GM18873 (cell line): Measurements from ENCODE around the gene KCNN4.

Experiments
- ATAC-seq: cut with Tn5 transposase; IDR thresholded peaks from one replicate; pipeline ENCODE4 v1.9.1; 2021; ENCODE audit warnings: mild to moderate bottlenecking, moderate library complexity, moderate number of reproducible peaks; ENCODE audit not compliant: unreplicated experiment, low FRiP score

The KCNN4 gene

DNA sequence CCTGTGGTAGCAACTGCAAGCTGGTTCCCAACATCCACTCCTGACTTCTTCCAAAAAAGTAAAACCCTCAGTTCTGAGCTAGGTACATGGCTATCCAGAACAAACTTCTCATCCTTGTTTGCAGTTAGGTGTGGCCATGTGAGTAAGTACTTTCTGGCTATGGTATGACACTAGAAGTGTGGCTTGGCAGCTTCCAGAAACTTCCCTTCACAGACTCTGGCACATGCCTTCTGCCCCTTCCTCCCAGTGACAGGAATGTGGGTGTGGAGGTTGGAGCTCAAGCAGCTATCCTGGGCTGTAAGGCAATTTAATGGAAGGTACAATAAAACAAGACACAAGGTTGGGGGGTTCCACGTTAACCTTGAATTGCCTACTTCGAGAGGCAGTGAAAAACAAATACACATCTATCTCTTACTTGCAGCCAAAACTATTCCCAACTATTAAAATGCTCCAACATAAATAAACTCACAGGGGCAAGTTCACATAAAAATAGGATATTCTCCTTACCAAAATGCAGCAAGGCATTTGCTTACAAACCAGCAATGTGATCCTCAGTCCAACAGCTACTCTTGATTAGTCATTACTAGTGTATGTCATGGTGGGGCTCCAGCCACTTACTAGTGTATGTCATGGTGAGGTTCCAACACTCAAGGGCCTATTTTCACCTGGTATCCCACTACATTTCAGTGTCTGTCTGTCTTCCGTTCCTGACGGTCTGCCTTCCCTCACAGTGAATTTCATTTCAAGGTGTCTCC lies 29.1 kb downstream of the KCNN4 start:
- ATAC-seq: no peak

DNA sequence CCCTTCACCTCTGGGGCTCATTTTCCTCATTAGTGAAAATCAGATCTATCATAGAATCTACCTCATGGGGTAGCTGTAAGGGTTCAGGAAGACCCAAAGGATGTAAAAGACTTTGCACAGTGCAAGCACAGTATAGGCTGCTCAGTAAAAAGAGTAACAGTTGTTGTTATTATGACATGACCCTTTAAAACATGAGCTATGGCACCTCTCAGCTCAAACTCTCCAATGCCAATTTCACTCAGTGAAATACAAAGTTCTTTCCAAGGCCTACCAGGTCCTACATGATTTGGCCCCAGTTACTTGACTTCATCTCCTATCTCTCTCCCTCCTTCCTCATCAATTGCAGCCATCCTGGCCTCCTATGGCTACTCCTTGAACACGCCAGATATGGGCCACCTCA lies 30.9 kb downstream of the KCNN4 start:
- no peak for ATAC-seq

DNA sequence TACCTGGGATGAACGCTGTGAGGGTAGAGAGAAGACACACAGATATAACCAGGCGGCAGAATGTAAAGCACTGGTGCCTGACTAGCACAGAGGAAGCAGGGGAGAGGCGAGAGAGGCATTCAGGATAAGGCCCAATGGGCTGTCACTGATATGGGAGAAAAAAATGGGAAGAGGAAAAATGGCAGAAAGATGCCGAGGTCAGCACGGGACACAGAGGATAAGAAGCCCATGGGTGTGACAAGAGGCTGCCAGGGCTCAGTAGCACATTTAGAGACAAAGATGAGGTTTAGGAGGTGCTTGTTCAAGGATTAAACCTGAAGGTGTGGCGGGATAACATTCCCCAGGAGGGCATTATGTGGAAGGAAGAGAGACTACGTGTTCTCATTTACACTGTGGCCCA lies 31.6 kb downstream of the KCNN4 start:
- ATAC-seq: no peak

- no peak for ATAC-seq
Observed at GRCh38 chr19:43748685-43749084, 32.1 kb downstream of the KCNN4 start.

GRCh38 chr19:43748205-43748594 lies 32.6 kb downstream of the KCNN4 start:
- no peak for ATAC-seq

- ATAC-seq: no peak
Observed at GRCh38 chr19:43747557-43748204, 33.1 kb downstream of the KCNN4 start.

- ATAC-seq: no peak
Observed at GRCh38 chr19:43743059-43743458, 37.7 kb downstream of the KCNN4 start.

DNA sequence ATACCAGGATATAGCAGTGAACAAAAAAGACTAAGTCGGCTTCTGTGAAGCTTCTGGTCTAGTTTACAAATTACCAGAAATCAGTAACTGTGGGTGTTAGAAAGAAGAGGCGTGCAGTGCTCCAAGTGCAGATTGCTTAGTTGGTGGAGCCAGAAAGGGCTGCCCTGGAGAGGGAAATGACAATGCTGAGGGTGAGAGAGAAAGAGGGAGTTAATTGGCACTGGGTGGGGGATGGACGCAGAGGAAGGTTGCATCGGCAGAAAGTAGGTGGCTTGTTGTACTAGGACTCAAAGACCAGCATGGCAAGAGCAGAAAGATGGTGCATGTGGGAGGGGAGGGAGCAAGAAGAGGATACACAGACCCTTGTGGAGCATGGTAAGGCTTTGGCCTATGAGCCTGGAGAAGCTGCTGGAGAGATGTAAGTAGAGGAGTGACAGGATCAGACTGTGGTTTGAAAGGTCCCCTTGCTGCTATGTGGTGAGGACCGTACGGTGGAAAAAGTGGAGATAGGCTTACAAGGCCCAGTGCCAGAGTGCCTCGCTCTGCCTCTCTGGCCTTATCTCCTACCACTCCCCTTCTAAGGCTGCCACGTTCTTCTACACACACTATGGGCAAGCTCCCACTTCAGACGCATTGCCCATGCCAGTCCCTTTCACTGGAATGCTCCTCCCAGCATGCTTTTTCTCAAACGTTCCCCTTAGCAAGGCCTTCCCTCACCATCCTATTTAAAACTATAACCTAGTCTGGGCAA lies 39.5 kb downstream of the KCNN4 start:
- no peak for ATAC-seq

- no peak for ATAC-seq
Observed at GRCh38 chr19:43739439-43740235, 41.1 kb downstream of the KCNN4 start.

DNA sequence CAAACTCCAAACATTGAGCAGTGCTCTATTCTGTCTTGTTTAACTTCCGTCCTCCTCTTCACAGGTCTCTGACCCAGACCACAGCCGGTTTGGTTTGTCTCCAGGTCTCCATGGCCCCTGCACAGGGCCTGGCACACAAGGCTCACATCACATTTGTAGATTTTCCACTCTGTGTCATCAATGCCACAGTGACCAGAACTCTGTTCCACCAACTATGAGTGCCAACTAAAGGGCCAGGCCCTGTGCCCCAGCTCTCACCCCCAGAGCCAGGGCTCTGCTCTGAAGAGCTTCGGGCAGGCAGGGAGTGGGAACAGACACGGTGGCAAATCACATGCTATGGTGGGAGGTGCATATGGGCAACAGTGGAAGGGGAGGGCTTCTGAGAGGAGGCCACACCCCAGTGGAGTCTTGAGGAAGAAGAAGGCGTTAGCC lies 42.0 kb downstream of the KCNN4 start:
- ATAC-seq: no peak

GRCh38 chr19:43735957-43736356 lies 44.8 kb downstream of the KCNN4 start:
- ATAC-seq: no peak

- no peak for ATAC-seq
Observed at GRCh38 chr19:43735013-43735412, 45.8 kb downstream of the KCNN4 start.

DNA sequence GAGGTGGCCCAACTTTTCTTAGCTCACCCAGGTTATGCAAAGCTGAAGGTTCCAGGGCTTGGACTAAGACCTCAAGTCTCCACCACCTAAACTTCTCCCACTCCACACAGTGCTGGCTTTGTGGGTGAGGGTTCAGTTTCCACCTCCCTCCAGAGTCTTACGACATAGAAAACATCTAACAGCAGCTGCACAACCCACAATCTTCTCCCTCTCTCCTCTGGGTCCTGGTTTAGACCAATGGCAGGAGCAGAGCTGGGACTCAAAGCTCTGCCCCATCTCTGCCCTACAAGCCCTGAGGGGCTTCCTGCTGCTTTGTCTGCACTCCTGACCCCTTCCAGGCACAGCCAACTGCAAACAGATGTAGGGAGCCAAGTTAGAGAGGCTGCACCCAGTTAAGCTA lies 48.9 kb downstream of the KCNN4 start:
- ATAC-seq: no peak

DNA sequence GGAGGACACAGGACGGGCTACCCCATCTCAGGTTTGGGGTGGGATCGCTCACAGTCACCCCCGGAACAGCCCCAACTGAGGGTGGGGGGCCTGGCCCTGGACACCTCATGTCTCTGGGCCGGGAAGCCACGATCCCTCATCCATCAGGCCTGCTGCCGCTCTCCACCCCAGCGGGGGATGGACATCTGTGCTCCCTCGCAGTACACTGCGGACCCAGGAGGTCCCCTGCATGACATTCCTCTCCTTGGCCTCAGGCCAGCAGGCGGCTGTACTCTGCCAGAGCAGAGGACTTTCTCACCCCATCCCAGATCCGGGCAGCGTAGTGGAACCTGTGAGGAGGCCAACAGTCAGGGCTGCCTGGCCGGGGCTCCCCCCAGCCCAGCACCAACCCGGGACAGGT lies 49.4 kb downstream of the KCNN4 start:
- ATAC-seq: no peak

GRCh38 chr19:43729919-43730318 lies 50.9 kb downstream of the KCNN4 start:
- ATAC-seq: no peak

GRCh38 chr19:43727593-43727853 lies 53.2 kb downstream of the KCNN4 start:
- no peak for ATAC-seq

GRCh38 chr19:43726736-43727592 lies 53.8 kb downstream of the KCNN4 start:
- ATAC-seq: no peak

DNA sequence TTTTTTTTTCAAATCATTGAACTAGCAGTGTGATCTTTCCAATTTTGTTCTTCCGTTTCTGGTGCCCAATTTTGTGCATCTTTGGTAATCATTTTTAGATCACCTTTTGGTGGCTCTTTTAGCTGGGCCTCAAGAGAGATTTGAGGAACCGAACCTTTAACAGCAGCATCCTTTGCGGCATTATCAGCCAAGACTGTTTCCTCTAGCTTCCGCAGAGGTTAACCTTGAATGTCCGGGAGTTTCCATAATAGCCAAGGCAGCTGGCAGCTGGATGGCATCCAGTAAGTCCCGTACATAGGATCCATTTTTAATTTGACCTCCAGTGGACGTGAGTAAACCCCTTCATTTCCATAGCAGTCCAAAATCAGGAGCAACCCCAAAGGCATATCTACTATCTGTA lies 55.3 kb downstream of the KCNN4 start:
- no peak for ATAC-seq

GRCh38 chr19:43724896-43725295 lies 55.9 kb downstream of the KCNN4 start:
- no peak for ATAC-seq

- no peak for ATAC-seq
Observed at GRCh38 chr19:43723588-43723987, 57.2 kb downstream of the KCNN4 start.
